Measurements from ENCODE around the gene ERN1.
"Not testable (repeated sequence)": the region's sequence is repeated elsewhere in the genome, so short reads cannot be mapped to it uniquely, and the experiment has no call there.

ERN1 gene

DNA sequence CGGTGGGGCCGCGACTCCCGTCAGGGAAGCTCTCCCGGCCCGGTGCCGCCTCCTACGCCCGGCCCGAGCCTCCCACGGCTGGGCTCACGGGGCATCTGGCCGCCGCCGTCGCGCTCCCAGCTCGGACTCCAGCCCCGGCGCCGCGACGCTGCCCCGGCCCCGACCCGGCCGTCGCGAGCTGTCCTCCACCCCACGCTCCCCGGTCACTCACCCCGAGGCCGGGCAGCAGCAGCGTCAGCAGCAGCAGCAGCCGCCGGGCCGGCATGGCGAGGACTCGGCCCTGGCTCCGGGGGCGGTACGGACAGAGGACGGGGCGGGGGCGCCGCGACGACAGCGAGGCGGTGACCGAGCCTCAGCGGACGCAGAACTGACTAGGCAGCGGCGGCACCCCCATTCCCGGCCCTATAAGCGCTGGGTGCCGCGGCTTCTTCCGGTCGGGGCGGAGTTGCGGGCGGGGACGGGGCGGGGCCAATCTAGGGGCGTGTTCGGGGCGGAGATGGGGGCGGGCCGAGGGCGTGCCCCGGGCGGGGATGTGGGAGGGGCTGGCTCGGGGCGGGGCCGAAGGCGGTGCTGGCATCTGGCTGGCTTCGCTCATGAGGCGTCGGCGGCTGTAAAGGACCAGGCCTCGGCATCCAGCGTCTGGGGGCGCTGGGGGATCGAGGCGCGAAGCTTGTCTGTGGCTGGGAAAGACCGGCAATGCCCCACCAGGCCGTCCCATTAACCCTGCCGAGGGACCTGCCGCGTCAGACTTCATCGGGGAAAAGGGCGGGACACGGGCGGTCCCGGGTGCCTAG lies at the start of gene ERN1:
Gene ERN1 (minus strand): TSS at position 380 of the 794 bp plus-strand sequence. CDS start 115 bp downstream, at position 265.
- H3K9me3 Mint-ChIP-seq = no peaks in the 10 kb centered on the region
- peaks cover 54% of the 10 kb centered on the region for H3K4me1 Mint-ChIP-seq (ENCODE audit: low read depth)
- DNase-seq = peak; percentile 93
- H3K4me3 Mint-ChIP-seq = peak within 1 kb of the TSS; percentile 86
- H3K27ac Mint-ChIP-seq = peak within 1 kb of the TSS; percentile 97
- no peaks in the 10 kb centered on the region for H3K27me3 Mint-ChIP-seq
- peaks cover 7% of the 10 kb centered on the region for H3K36me3 Mint-ChIP-seq (ENCODE audit: low read depth)

DNA sequence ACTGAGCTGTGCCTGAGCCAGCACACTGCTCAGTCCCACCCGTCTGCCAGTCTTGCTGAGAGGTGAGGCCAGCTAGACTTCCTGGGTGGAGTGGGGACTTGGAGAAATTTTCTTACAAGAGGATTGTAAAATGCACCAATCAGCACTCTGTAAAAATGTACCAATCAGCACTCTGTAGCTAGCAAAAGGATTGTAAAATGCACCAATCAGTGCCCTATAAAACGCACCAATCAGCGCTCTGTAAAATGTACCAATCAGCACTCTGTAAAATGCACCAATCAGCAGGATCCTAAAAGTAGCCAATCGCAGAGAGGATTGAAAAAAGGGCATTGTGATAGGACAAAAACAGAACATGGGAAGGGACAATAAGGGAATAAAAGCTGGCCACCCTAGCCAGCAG lies 49.1 kb upstream of the ERN1 start:
- not testable (repeated sequence) for H3K27me3 Mint-ChIP-seq; H3K9me3 Mint-ChIP-seq; H3K27ac Mint-ChIP-seq; DNase-seq; H3K4me3 Mint-ChIP-seq; H3K4me1 Mint-ChIP-seq (ENCODE audit: low read depth)
- peaks cover 60% of the 10 kb centered on the region for H3K36me3 Mint-ChIP-seq (ENCODE audit: low read depth)

DNA sequence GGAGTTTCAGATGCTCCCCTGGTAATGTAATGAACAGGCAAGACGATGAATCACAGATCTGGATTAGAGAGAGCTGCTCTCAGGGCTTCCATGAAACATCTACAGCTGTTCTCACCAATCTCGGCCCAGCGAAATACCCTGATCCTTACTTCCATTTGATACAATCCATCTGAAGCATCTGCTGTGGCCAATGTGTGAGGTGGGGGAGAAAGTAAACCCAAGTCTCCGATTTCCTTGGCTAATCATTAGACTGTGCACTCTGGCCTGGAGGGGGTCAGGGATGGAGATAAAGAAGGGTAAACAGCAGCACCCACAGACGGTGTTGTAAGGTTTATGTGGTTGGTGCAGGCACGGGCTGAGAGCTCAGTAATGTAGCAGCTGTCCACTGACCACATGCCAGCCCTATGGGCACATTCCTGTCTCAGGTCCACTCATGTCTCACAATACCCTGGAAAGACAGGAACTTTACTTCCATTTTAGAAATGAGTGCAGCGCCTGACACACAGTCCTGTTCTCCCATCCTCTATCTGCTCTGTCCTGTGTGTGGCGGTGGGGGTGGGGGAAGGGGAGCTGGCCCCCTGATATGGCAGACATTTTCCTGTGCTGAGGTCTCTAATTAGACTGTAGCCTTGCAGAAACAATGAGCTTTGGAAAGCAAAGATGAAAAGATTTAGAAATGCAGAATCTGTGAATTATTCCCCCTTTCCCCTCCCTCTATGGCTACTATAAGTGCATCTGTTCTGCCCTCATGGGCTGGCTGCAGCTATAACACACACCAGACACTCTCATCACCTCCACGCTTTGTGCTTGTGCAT lies 48.3 kb upstream of the ERN1 start:
- Mint-ChIP-seq H3K36me3 (ENCODE audit: low read depth) (peaks cover 65% of the 10 kb centered on the region), H3K27me3 (no peaks in the 10 kb centered on the region), H3K4me1 (ENCODE audit: low read depth) (no peaks in the 10 kb centered on the region), H3K27ac (no peak overlapping the region), H3K9me3 (peaks cover 2% of the 10 kb centered on the region), H3K4me3 (no peak overlapping the region)
- DNase-seq = peak; percentile 2

DNA sequence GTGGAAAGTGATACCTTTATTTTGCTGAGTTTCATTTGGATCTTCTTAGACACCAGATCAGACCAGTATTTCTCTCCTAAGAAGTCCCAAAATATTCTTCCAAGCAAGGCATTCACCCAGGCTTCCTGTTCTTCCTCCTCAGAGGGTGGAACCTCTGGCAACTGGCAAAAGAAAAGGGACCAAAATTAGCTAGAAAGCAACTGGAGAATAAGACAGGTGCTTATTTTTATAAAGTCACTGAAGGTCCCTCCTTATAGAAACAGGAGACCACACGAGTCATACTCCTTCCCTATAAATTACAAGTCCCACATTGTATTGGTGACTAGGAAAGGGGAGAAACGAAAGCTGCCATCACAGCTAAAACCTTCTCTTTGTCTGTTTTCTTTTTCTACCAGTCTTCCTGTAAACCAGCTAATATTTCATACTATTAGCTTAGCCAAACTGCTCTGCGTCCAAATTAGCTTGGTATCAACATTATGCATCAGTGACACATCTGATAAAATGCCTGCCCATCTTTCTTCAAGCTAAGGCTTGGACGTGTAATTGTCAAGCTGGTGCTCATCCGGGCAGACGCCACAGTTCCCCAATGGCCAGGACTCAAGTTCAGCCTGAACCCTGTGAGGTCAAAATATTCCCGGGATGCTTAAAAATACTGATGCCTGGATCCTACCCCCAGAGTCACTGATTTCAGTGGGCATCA lies 47.5 kb upstream of the ERN1 start:
- Mint-ChIP-seq H3K4me1 (ENCODE audit: low read depth) (no peaks in the 10 kb centered on the region), H3K27me3 (no peaks in the 10 kb centered on the region), H3K27ac (no peak overlapping the region), H3K9me3 (peaks cover 2% of the 10 kb centered on the region), H3K36me3 (ENCODE audit: low read depth) (peaks cover 65% of the 10 kb centered on the region), H3K4me3 (no peak overlapping the region)
- no peak for DNase-seq

DNA sequence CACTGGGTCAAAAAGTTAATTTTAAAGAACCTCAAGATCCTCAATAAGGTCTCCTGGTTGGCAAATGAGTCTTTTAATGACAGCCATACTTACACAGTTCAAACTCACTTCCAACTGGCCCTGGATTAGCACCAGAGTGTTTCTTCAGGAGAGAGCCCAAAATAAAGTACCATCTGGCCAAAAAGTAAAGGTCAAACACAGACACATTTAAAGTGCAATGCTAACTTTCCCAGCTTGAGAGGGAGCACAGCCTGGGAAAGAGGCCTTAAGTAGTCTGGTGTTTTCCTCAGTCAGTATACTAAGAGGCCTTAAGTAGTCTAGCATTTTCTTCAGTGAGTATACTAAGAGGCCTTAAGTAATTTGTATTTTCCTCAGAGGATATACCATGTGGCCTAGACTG lies 46.6 kb upstream of the ERN1 start:
- Mint-ChIP-seq H3K36me3 (ENCODE audit: low read depth) (peaks cover 68% of the 10 kb centered on the region), H3K27me3 (no peaks in the 10 kb centered on the region), H3K9me3 (peaks cover 2% of the 10 kb centered on the region)

DNA sequence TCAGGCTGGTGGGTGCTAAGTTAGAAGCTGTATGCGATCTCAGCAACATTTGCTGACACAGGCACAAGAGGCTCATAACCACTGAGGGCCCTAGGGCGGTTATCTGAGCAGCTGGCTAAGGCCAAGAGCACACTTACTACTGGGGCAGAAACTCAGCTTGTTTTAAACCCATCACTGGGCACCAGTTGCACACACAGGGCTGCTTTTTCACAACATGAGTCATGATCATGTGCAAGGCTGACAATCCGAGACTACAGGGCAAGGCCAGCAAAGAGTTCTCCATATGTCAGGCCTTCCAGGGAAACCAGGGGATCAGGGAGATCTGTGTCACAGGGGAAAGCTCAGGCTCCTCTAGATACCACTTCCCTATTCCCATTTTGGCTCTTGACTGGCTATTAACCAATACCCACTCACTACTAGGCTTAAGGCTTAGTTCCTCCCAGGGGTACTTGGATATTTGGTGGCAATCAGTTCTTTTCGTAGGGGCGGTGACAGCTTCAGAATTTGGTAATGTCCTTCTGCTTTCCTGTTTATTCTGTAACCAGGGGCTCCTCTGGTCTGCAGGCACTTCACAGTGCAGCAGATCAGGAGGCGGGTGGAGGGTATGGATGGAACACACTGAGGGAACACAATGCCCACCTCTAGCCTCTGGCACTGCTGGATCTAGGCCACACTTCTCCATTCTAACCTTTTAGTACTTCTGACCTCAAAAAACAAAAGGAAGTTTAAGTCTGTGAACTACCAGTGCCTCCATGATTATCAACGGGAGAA lies 44.9 kb upstream of the ERN1 start:
- peaks cover 2% of the 10 kb centered on the region for H3K9me3 Mint-ChIP-seq
- H3K36me3 Mint-ChIP-seq (ENCODE audit: low read depth) = peaks cover 75% of the 10 kb centered on the region
- no peak overlapping the region for H3K27ac Mint-ChIP-seq
- no peak overlapping the region for H3K4me3 Mint-ChIP-seq
- DNase-seq = peak; percentile 11
- H3K27me3 Mint-ChIP-seq = no peaks in the 10 kb centered on the region
- no peaks in the 10 kb centered on the region for H3K4me1 Mint-ChIP-seq (ENCODE audit: low read depth)

More for the DNA sequence above, 46.6 kb upstream of the ERN1 start:
- DNase-seq = no peak
- no peaks in the 10 kb centered on the region for H3K4me1 Mint-ChIP-seq (ENCODE audit: low read depth)
- no peak overlapping the region for H3K27ac Mint-ChIP-seq
- H3K4me3 Mint-ChIP-seq = no peak overlapping the region

GRCh38 chr17:64173646-64174045 lies 43.7 kb upstream of the ERN1 start:
- no peak overlapping the region for H3K4me3 Mint-ChIP-seq
- no peaks in the 10 kb centered on the region for H3K9me3 Mint-ChIP-seq
- H3K27me3 Mint-ChIP-seq = no peaks in the 10 kb centered on the region
- DNase-seq = no peak
- no peak overlapping the region for H3K27ac Mint-ChIP-seq
- H3K4me1 Mint-ChIP-seq (ENCODE audit: low read depth) = no peaks in the 10 kb centered on the region
- peaks cover 73% of the 10 kb centered on the region for H3K36me3 Mint-ChIP-seq (ENCODE audit: low read depth)

DNA sequence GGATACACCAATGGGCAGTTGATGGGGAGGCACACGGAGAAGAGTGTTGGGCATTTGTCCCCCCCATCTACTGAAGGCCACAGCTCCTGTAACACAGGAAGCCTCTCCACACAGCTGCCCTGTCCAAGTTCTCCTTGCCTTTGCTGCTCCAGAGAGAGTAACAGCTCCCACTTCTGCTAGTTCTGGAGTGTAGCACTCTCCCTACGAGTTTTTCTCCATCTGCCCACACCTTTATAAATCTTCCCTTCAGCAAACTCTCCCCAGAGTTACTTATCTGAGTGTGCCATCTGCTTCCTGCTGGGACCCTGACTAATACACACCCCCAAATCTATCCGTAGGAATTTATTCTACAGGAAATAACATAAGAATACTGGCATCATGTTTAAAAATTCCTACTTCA lies 42.6 kb upstream of the ERN1 start:
- H3K9me3 Mint-ChIP-seq = no peaks in the 10 kb centered on the region
- DNase-seq = peak; percentile 5
- H3K27ac Mint-ChIP-seq = no peak overlapping the region
- no peaks in the 10 kb centered on the region for H3K27me3 Mint-ChIP-seq
- H3K4me3 Mint-ChIP-seq = no peak overlapping the region
- no peaks in the 10 kb centered on the region for H3K4me1 Mint-ChIP-seq (ENCODE audit: low read depth)
- H3K36me3 Mint-ChIP-seq (ENCODE audit: low read depth) = peaks cover 77% of the 10 kb centered on the region

GRCh38 chr17:64171041-64171440 lies 41.1 kb upstream of the ERN1 start:
- Mint-ChIP-seq H3K4me3 (no peak overlapping the region), H3K9me3 (no peaks in the 10 kb centered on the region), H3K27me3 (no peaks in the 10 kb centered on the region), H3K36me3 (ENCODE audit: low read depth) (peaks cover 77% of the 10 kb centered on the region), H3K27ac (no peak overlapping the region), H3K4me1 (ENCODE audit: low read depth) (no peaks in the 10 kb centered on the region)
- DNase-seq = no peak

DNA sequence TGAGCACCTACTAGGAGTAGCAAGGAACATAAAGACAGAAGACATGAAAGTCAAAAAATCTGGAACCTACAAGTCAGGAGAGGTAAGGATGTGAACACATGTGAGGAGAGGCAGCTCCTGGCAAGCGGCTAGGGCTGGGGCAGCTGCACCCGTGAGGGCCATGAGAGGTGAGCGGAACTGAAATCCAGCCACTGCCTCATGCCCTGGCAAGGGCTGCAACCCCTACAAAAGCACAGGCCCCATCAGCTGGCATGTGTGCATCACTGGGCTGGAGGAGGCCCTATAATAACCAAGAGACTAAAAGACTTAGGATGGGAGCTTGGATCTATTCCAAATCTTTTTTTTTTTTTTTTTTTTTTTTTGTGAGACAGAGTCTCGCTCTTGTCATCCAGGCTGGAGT lies 40.3 kb upstream of the ERN1 start:
- H3K27me3 Mint-ChIP-seq = no peaks in the 10 kb centered on the region
- peak; percentile 16 for DNase-seq
- no peaks in the 10 kb centered on the region for H3K4me1 Mint-ChIP-seq (ENCODE audit: low read depth)
- H3K9me3 Mint-ChIP-seq = no peaks in the 10 kb centered on the region
- H3K36me3 Mint-ChIP-seq (ENCODE audit: low read depth) = peaks cover 79% of the 10 kb centered on the region
- H3K4me3 Mint-ChIP-seq = no peak overlapping the region
- H3K27ac Mint-ChIP-seq = no peak overlapping the region

GRCh38 chr17:64167666-64168065 lies 37.7 kb upstream of the ERN1 start:
- DNase-seq; H3K27me3 Mint-ChIP-seq; H3K9me3 Mint-ChIP-seq; H3K4me1 Mint-ChIP-seq (ENCODE audit: low read depth); H3K27ac Mint-ChIP-seq; H3K4me3 Mint-ChIP-seq: not testable (repeated sequence)
- H3K36me3 Mint-ChIP-seq (ENCODE audit: low read depth) = peaks cover 80% of the 10 kb centered on the region

DNA sequence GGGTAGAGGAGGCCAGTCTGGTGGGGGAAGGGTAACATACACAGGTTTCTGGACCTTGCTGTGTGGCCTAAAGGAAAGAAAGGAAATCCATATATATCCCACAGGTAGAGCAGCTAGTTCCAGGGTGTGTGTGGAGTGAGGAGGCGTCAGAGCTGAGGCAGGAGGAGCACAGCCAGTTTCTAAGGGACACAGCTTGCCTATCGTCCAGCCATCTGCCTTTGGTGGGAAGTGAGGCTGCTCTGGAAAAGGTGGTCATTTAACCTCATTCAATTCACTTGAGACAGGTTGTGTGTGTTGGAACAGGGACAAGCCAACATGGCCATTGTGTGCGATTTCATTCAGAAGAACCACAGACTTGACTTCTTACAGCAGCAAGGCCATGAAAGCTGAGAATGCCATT lies 36.9 kb upstream of the ERN1 start:
- H3K36me3 Mint-ChIP-seq (ENCODE audit: low read depth) = peaks cover 76% of the 10 kb centered on the region
- H3K27ac Mint-ChIP-seq = peak overlapping the region; percentile 66
- H3K9me3 Mint-ChIP-seq = no peaks in the 10 kb centered on the region
- H3K4me3 Mint-ChIP-seq = no peak overlapping the region
- no peaks in the 10 kb centered on the region for H3K27me3 Mint-ChIP-seq
- no peaks in the 10 kb centered on the region for H3K4me1 Mint-ChIP-seq (ENCODE audit: low read depth)
- peak; percentile 7 for DNase-seq

- H3K9me3 Mint-ChIP-seq = no peaks in the 10 kb centered on the region
- H3K27ac Mint-ChIP-seq = no peak overlapping the region
- peak; percentile 7 for DNase-seq
- H3K36me3 Mint-ChIP-seq (ENCODE audit: low read depth) = peaks cover 71% of the 10 kb centered on the region
- H3K4me3 Mint-ChIP-seq = no peak overlapping the region
- H3K4me1 Mint-ChIP-seq (ENCODE audit: low read depth) = no peaks in the 10 kb centered on the region
- H3K27me3 Mint-ChIP-seq = no peaks in the 10 kb centered on the region
Measured at GRCh38 chr17:64165347-64165746, 35.4 kb upstream of the ERN1 start.
